ENCODE measurements around the gene ZP4. TPM values are rescaled to one million over a fixed set of nuclear protein-coding genes. Genes with fewer than 3 reads are reported as not detected.

Gene ZP4
- total and polyA plus RNA-seq, 2 of the 4 experiments (the other 2 are of a cell fraction) = not detected

DNA sequence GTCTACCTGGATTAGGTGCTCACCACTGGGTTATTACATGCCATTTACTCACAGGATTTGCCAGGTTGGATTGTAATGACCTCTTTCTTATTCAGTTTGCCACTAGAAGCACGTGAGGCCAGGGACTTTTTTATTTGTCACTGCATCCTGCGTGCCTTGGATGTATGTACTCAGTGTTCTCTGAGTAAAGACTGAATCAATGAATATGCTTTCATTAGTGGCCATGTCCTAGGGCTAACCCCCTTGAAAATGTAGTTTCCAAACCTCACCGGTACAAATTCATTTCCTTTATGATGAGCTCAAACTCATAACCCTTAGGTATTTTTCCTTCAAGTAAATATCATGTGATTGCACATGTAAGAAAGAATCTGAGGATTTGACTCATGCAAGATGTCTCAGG, 1.3 kb upstream of the ZP4 start:
- Histone ChIP-seq H2AK9ac (replicated peaks; ENCODE audit: low read depth, low read length, poor library complexity) (no peak overlapping the region), H4K8ac (ENCODE audit: low read depth in 2 of 2, low read length in 2 of 2) (no peak overlapping the region), H4K20me1 (ENCODE audit: insufficient read depth, low read length) (no peaks in the 10 kb centered on the region), H3K14ac (replicated peaks; ENCODE audit: low read depth, low read length) (no peak overlapping the region), H2BK120ac (ENCODE audit: low read depth, low read length) (no peak overlapping the region), H3K36me3 (ENCODE audit: control insufficient read depth, insufficient read depth, low read length) (no peaks in the 10 kb centered on the region), H3K9me1 (ENCODE audit: insufficient read depth, low read length) (no peaks in the 10 kb centered on the region), H2BK5ac (ENCODE audit: low read depth, low read length, poor library complexity, severe bottlenecking) (no peak overlapping the region), H2AK5ac (ENCODE audit: low read depth, low read length) (no peak overlapping the region), H3K9me3 (ENCODE audit: control insufficient read depth, insufficient read depth, low read length) (peaks cover 5% of the 10 kb centered on the region; the same call in 1 of the 2 replicates), H3K4ac (ENCODE audit: low read depth, low read length) (no peak overlapping the region), H3K79me1 (ENCODE audit: low read depth in 1 of 2, low read length in 2 of 2) (no peaks in the 10 kb centered on the region), H3K23ac (ENCODE audit: low read depth, low read length) (no peak overlapping the region), H3K18ac (ENCODE audit: low read depth, low read length) (no peak overlapping the region), H3K4me3 (ENCODE audit: insufficient read depth, low read depth, low read length) (no peak overlapping the region), H2BK20ac (ENCODE audit: low read depth, low read length) (no peak overlapping the region), H2AFZ (replicated peaks; ENCODE audit: low read length, poor library complexity) (no peak overlapping the region), H3K27me3 (ENCODE audit: control insufficient read depth, insufficient read depth, low read length) (no peaks in the 10 kb centered on the region), H3K4me1 (ENCODE audit: control insufficient read depth, insufficient read depth, low read length) (no peaks in the 10 kb centered on the region), H3K9ac (ENCODE audit: low read depth, low read length) (no peak overlapping the region), H3K4me2 (ENCODE audit: low read depth, low read length) (no peak overlapping the region), H3K27ac (ENCODE audit: insufficient read depth, low read length) (no peak overlapping the region), H4K5ac (ENCODE audit: low read depth, low read length) (no peak overlapping the region), H4K91ac (ENCODE audit: insufficient read depth, low read depth, low read length) (no peak overlapping the region), H2BK15ac (ENCODE audit: low read depth, low read length) (no peak overlapping the region), H3K56ac (ENCODE audit: extremely low read depth, insufficient read depth, low read length) (no peak overlapping the region)
- no peak for ATAC-seq (ENCODE audit: low read depth)
- intact Hi-C loops (cut with micrococcal nuclease) = no loop called here
- no peak for DNase-seq
- ChIA-PET POLR2A (ENCODE audit: unreplicated experiment) (no interaction called here), CTCF (interaction anchor here (1.0 kb wide), 1 partner anchor 9 kb away, joined by 4 read pairs; no protein-coding TSS in a partner anchor)
- BruUV-seq (replicated peaks) = no TSS peak
- in situ Hi-C loops (cut with MboI; ENCODE audit: low sequenced_read_pairs) = no loop called here
- no CpG with 5 or more reads among the region's 3 CpGs for WGBS, 2 experiments (ENCODE audit: extremely low coverage in 2 of 2, insufficient read length in 1 of 2)
- dilution Hi-C loops (cut with HindIII; ENCODE audit: low sequenced_read_pairs, unreplicated experiment) = no loop called here
- TF ChIP-seq SMC3 (IDR thresholded peaks at IDR 0.05; ENCODE audit: low read depth, low read length) = no peak
- TF ChIP-seq, protein P1, sequence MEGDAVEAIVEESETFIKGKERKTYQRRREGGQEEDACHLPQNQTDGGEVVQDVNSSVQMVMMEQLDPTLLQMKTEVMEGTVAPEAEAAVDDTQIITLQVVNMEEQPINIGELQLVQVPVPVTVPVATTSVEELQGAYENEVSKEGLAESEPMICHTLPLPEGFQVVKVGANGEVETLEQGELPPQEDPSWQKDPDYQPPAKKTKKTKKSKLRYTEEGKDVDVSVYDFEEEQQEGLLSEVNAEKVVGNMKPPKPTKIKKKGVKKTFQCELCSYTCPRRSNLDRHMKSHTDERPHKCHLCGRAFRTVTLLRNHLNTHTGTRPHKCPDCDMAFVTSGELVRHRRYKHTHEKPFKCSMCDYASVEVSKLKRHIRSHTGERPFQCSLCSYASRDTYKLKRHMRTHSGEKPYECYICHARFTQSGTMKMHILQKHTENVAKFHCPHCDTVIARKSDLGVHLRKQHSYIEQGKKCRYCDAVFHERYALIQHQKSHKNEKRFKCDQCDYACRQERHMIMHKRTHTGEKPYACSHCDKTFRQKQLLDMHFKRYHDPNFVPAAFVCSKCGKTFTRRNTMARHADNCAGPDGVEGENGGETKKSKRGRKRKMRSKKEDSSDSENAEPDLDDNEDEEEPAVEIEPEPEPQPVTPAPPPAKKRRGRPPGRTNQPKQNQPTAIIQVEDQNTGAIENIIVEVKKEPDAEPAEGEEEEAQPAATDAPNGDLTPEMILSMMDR (conservative IDR thresholded peaks at IDR 0.05; ENCODE audit: low read depth, low read length) = no peak
- no peak for TF ChIP-seq RFX5 (IDR thresholded peaks at IDR 0.05; ENCODE audit: low read depth, low read length)
- TF ChIP-seq, protein P2, sequence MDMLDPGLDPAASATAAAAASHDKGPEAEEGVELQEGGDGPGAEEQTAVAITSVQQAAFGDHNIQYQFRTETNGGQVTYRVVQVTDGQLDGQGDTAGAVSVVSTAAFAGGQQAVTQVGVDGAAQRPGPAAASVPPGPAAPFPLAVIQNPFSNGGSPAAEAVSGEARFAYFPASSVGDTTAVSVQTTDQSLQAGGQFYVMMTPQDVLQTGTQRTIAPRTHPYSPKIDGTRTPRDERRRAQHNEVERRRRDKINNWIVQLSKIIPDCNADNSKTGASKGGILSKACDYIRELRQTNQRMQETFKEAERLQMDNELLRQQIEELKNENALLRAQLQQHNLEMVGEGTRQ (IDR thresholded peaks at IDR 0.05; ENCODE audit: low read depth, low read length) = no peak
- no peak for TF ChIP-seq POLR2A (IDR thresholded peaks at IDR 0.05; ENCODE audit: low read depth, low read length)
- TF ChIP-seq FOS (IDR thresholded peaks at IDR 0.05; ENCODE audit: low read depth, low read length) = no peak

Measured in IMR-90 (cell line).